ENCODE data around the gene ARPP21.

ARPP21 gene

DNA sequence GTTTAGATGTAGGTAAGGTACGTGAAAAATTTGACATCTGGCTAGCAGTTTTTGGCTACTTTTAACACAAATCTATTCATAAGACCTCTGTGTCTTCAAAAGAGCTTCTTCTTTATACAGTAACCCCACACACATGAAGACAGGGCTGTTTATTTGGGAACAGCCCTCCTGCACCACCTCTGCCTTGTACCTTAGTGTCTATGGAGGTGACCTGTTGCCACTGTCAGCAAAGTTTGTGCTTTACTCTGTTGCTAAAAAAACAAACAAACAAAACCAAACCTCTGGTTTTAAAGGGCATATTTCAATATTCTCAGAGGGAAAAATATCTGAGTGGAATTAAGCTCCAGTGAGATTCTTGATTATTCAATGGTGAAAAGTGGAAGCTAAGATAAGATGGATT is 122.0 kb downstream of the ARPP21 start:
- Histone ChIP-seq H3K9me2 (replicated peaks; ENCODE audit: control insufficient read depth, low read length) (no peaks in the 10 kb centered on the region), H3K27ac (ENCODE audit: low read depth, low read length) (no peak overlapping the region), H3K27me3 (ENCODE audit: control insufficient read depth, low read length) (no peaks in the 10 kb centered on the region), H3K4me2 (ENCODE audit: low read length) (no peak overlapping the region), H4K20me1 (ENCODE audit: control insufficient read depth, insufficient read depth, low read depth, low read length) (no peaks in the 10 kb centered on the region), H3F3A (ENCODE audit: control insufficient read depth, insufficient read depth) (no peaks in the 10 kb centered on the region), H3K4me3 (ENCODE audit: low read length) (no peak overlapping the region), H3K79me2 (ENCODE audit: control insufficient read depth, low read length) (no peaks in the 10 kb centered on the region), H3K4me1 (ENCODE audit: control insufficient read depth, low read length) (no peaks in the 10 kb centered on the region), H3K9me3 (ENCODE audit: control insufficient read depth, insufficient read depth, low read length) (no peaks in the 10 kb centered on the region), H3K36me3 (ENCODE audit: control insufficient read depth, low read length) (no peaks in the 10 kb centered on the region)
- TF ChIP-seq EZH2phosphoT487 (IDR thresholded peaks at IDR 0.05; ENCODE audit: borderline replicate concordance, low read length): no peak

- Histone ChIP-seq H3K9me2 (replicated peaks; ENCODE audit: control insufficient read depth, low read length) (no peaks in the 10 kb centered on the region), H3K27ac (ENCODE audit: low read depth, low read length) (no peak overlapping the region), H3K4me2 (ENCODE audit: low read length) (no peak overlapping the region), H3K36me3 (ENCODE audit: control insufficient read depth, low read length) (no peaks in the 10 kb centered on the region), H3K4me1 (ENCODE audit: control insufficient read depth, low read length) (no peaks in the 10 kb centered on the region), H3K27me3 (ENCODE audit: control insufficient read depth, low read length) (no peaks in the 10 kb centered on the region), H3K9me3 (ENCODE audit: control insufficient read depth, insufficient read depth, low read length) (no peaks in the 10 kb centered on the region), H4K20me1 (ENCODE audit: control insufficient read depth, insufficient read depth, low read depth, low read length) (no peaks in the 10 kb centered on the region), H3F3A (ENCODE audit: control insufficient read depth, insufficient read depth) (no peaks in the 10 kb centered on the region), H3K4me3 (ENCODE audit: low read length) (no peak overlapping the region), H3K79me2 (ENCODE audit: control insufficient read depth, low read length) (no peaks in the 10 kb centered on the region)
- TF ChIP-seq CTCF (IDR thresholded peaks at IDR 0.05; ENCODE audit: low read depth, low read length, poor library complexity, severe bottlenecking) (no peak), EZH2phosphoT487 (IDR thresholded peaks at IDR 0.05; ENCODE audit: borderline replicate concordance, low read length) (no peak)
Observed at GRCh38 chr3:35772381-35773015, 133.2 kb downstream of the ARPP21 start.

- H3K27me3 ChIP-seq (ENCODE audit: control insufficient read depth, low read length): no peaks in the 10 kb centered on the region
- TF ChIP-seq EZH2phosphoT487 (IDR thresholded peaks at IDR 0.05; ENCODE audit: borderline replicate concordance, low read length) (no peak), CTCF (IDR thresholded peaks at IDR 0.05; ENCODE audit: low read depth, low read length, poor library complexity, severe bottlenecking) (no peak)
- H3K4me3 ChIP-seq (ENCODE audit: low read length): no peak overlapping the region
- no peaks in the 10 kb centered on the region for H4K20me1 ChIP-seq (ENCODE audit: control insufficient read depth, insufficient read depth, low read depth, low read length)
- H3K79me2 ChIP-seq (ENCODE audit: control insufficient read depth, low read length): no peaks in the 10 kb centered on the region
- no peaks in the 10 kb centered on the region for H3K36me3 ChIP-seq (ENCODE audit: control insufficient read depth, low read length)
- H3K4me1 ChIP-seq (ENCODE audit: control insufficient read depth, low read length): no peaks in the 10 kb centered on the region
- H3K9me2 ChIP-seq (replicated peaks; ENCODE audit: control insufficient read depth, low read length): no peaks in the 10 kb centered on the region
- no peaks in the 10 kb centered on the region for H3K9me3 ChIP-seq (ENCODE audit: control insufficient read depth, insufficient read depth, low read length)
- H3K27ac ChIP-seq (ENCODE audit: low read depth, low read length): no peak overlapping the region
- H3F3A ChIP-seq (ENCODE audit: control insufficient read depth, insufficient read depth): no peaks in the 10 kb centered on the region
- H3K4me2 ChIP-seq (ENCODE audit: low read length): no peak overlapping the region
Observed at GRCh38 chr3:35773417-35773816, 134.1 kb downstream of the ARPP21 start.

GRCh38 chr3:35776346-35776745 is 137.0 kb downstream of the ARPP21 start:
- no peak overlapping the region for H3K27ac ChIP-seq (ENCODE audit: low read depth, low read length)
- H3K79me2 ChIP-seq (ENCODE audit: control insufficient read depth, low read length): no peaks in the 10 kb centered on the region
- H3K9me3 ChIP-seq (ENCODE audit: control insufficient read depth, insufficient read depth, low read length): no peaks in the 10 kb centered on the region
- no peaks in the 10 kb centered on the region for H4K20me1 ChIP-seq (ENCODE audit: control insufficient read depth, insufficient read depth, low read depth, low read length)
- H3K36me3 ChIP-seq (ENCODE audit: control insufficient read depth, low read length): no peaks in the 10 kb centered on the region
- H3F3A ChIP-seq (ENCODE audit: control insufficient read depth, insufficient read depth): no peaks in the 10 kb centered on the region
- H3K4me2 ChIP-seq (ENCODE audit: low read length): no peak overlapping the region
- no peaks in the 10 kb centered on the region for H3K27me3 ChIP-seq (ENCODE audit: control insufficient read depth, low read length)
- H3K4me3 ChIP-seq (ENCODE audit: low read length): no peak overlapping the region
- H3K4me1 ChIP-seq (ENCODE audit: control insufficient read depth, low read length): no peaks in the 10 kb centered on the region
- TF ChIP-seq CTCF (IDR thresholded peaks at IDR 0.05; ENCODE audit: low read depth, low read length, poor library complexity, severe bottlenecking) (no peak), EZH2phosphoT487 (IDR thresholded peaks at IDR 0.05; ENCODE audit: borderline replicate concordance, low read length) (no peak)
- H3K9me2 ChIP-seq (replicated peaks; ENCODE audit: control insufficient read depth, low read length): no peaks in the 10 kb centered on the region

Data from DOHH2 (cell line).